Natural killer cell (primary cell): ENCODE data around the gene ADD1. TPM values are rescaled to one million over a fixed set of nuclear protein-coding genes. Genes with fewer than 3 reads are reported as not detected.

Source experiments
- ATAC-seq, 3 donors: fragments of 150-1000 bp in 2 of 3; fragments of 200-7000 bp in 1 of 3; cut with Tn5 transposase; 1 replicate in 1 of 3; 2 replicates in 2 of 3; pipeline ENCODE4 v1.10.0; 2021; ENCODE audit warnings: mild to moderate bottlenecking in 2 of 3, moderate library complexity in 2 of 3
- DNase-seq, 2 donors: peaks; one replicate each; pipeline versions ENCODE4 v3.0.0 to v3.0.0-alpha.2; 2013 to 2021; ENCODE audit warnings: mixed read lengths in 1 of 2
- H3K27ac ChIP-seq: one replicate; pipeline ENCODE4 v1.5.1; 2013; ENCODE audit warnings: mild to moderate bottlenecking, low read length
- H3K27me3 ChIP-seq: one replicate; pipeline ENCODE4 v1.6.1; 2013; ENCODE audit warnings: low read length; ENCODE audit not compliant: control insufficient read depth, insufficient read depth
- H3K36me3 ChIP-seq: one replicate; pipeline ENCODE4 v1.6.1; 2013; ENCODE audit warnings: low read length; ENCODE audit not compliant: control insufficient read depth, insufficient read depth
- H3K4me1 ChIP-seq: one replicate; pipeline ENCODE4 v1.6.1; 2013; ENCODE audit warnings: low read length; ENCODE audit not compliant: control insufficient read depth, insufficient read depth
- H3K4me3 ChIP-seq: one replicate; pipeline ENCODE4 v1.5.1; 2013; ENCODE audit warnings: low read length
- H3K9me3 ChIP-seq: one replicate; pipeline ENCODE4 v1.6.1; 2013; ENCODE audit warnings: low read length; ENCODE audit not compliant: control insufficient read depth, insufficient read depth
- H3K27ac Mint-ChIP-seq, 2 donors: one replicate each; pipeline ENCODE4 v1.8.0; 2022; ENCODE audit warnings: mild to moderate bottlenecking in 2 of 2, mixed read lengths in 2 of 2, moderate library complexity in 1 of 2
- H3K27me3 Mint-ChIP-seq, 2 donors: one replicate each; pipeline ENCODE4 v1.8.0; 2022; ENCODE audit warnings: low read depth in 2 of 2, mixed read lengths in 2 of 2
- H3K36me3 Mint-ChIP-seq: one replicate; pipeline ENCODE4 v1.8.0; 2022; ENCODE audit warnings: mixed read lengths
- H3K4me1 Mint-ChIP-seq, 2 donors: one replicate each; pipeline ENCODE4 v1.8.0; 2022; ENCODE audit warnings: mixed read lengths in 2 of 2
- H3K4me3 Mint-ChIP-seq: one replicate; pipeline ENCODE4 v1.8.0; 2022; ENCODE audit warnings: mild to moderate bottlenecking, moderate library complexity, mixed read lengths
- H3K9me3 Mint-ChIP-seq, 2 donors: one replicate each; pipeline ENCODE4 v1.8.0; 2022; ENCODE audit warnings: mixed read lengths in 2 of 2
- WGBS: methylation state at CpG from one replicate; pipeline ENCODE4 v1.1.7; 2013; ENCODE audit warnings: missing lambda C conversion rate; ENCODE audit not compliant: insufficient coverage; 5-methylcytosine and 5-hydroxymethylcytosine counted together
- intact Hi-C: fragments of 100-400 bp; cut with micrococcal nuclease; formaldehyde crosslinking; loops from one replicate; pipeline ENCODE4 v1.14.2; 2022
- total RNA-seq, 4 donors: library from RNA; stranded (reverse); fragments of 120-200 nt in 1 of 4; gene quantifications; one replicate each; pipeline versions ENCODE4 v1.2.3 to v1.2.4, GENCODE V29; 2013 to 2022
- TF ChIP-seq, protein P1 (sequence below): fragments of 200-600 bp; IDR thresholded peaks from one replicate; pipeline ENCODE4 v1.8.0; 2022; ENCODE audit warnings: antibody characterized with exemption

ADD1 gene
- total RNA-seq, 3 donors from 2014 or later (not counting 1 experiment from before 2014, with no cell fraction given) = 383 to 465 (median 452) TPM

GRCh38 chr4:2818351-2818939 lies 25.2 kb upstream of the ADD1 start:
- Histone ChIP-seq H3K27ac (peak overlapping the region; percentile 45), H3K4me3 (peak overlapping the region; percentile 28), H3K36me3 (peaks cover 48% of the 10 kb centered on the region), H3K4me1 (peaks cover 81% of the 10 kb centered on the region), H3K9me3 (no peaks in the 10 kb centered on the region), H3K27me3 (no peaks in the 10 kb centered on the region)
- Mint-ChIP-seq H3K4me1 (peaks cover 57 to 78% of the 10 kb centered on the region in 2 donors), H3K9me3 (no peaks in the 10 kb centered on the region), H3K36me3 (no peaks in the 10 kb centered on the region), H3K27ac (peak overlapping the region; percentile 82 to 89), H3K27me3 (no peaks in the 10 kb centered on the region), H3K4me3 (peak overlapping the region; percentile 85)
- intact Hi-C loops = loop anchor here (10.0 kb wide), 2 partner anchors 56 to 116 kb away; no protein-coding TSS in a partner anchor
- no peak for ATAC-seq
- DNase-seq = no peak
- TF ChIP-seq, protein P1, sequence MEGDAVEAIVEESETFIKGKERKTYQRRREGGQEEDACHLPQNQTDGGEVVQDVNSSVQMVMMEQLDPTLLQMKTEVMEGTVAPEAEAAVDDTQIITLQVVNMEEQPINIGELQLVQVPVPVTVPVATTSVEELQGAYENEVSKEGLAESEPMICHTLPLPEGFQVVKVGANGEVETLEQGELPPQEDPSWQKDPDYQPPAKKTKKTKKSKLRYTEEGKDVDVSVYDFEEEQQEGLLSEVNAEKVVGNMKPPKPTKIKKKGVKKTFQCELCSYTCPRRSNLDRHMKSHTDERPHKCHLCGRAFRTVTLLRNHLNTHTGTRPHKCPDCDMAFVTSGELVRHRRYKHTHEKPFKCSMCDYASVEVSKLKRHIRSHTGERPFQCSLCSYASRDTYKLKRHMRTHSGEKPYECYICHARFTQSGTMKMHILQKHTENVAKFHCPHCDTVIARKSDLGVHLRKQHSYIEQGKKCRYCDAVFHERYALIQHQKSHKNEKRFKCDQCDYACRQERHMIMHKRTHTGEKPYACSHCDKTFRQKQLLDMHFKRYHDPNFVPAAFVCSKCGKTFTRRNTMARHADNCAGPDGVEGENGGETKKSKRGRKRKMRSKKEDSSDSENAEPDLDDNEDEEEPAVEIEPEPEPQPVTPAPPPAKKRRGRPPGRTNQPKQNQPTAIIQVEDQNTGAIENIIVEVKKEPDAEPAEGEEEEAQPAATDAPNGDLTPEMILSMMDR = no peak
- 2% methylated on average over 54 of the region's 54 CpGs for whole genome bisulfite sequencing

- Mint-ChIP-seq H3K27ac (peak overlapping the region; percentile 82 to 89), H3K27me3 (no peaks in the 10 kb centered on the region), H3K36me3 (no peaks in the 10 kb centered on the region), H3K4me3 (peak overlapping the region; percentile 85), H3K4me1 (peaks cover 47 to 78% of the 10 kb centered on the region in 2 donors), H3K9me3 (no peaks in the 10 kb centered on the region)
- TF ChIP-seq, protein P1 = no peak
- H3K27me3 ChIP-seq = no peaks in the 10 kb centered on the region
- H3K36me3 ChIP-seq = peaks cover 55% of the 10 kb centered on the region
- H3K4me1 ChIP-seq = peaks cover 78% of the 10 kb centered on the region
- H3K27ac ChIP-seq = peak overlapping the region; percentile 48
- DNase-seq = no peak
- WGBS = 60% methylated on average over 5 of the region's 5 CpGs
- no peaks in the 10 kb centered on the region for H3K9me3 ChIP-seq
- intact Hi-C loops = loop anchor here (10.0 kb wide), 2 partner anchors 55 to 115 kb away; no protein-coding TSS in a partner anchor
- no peak overlapping the region for H3K4me3 ChIP-seq
- no peak for ATAC-seq
Measured at GRCh38 chr4:2819244-2820215, 24.1 kb upstream of the ADD1 start.

GRCh38 chr4:2820216-2820982 lies 23.2 kb upstream of the ADD1 start:
- intact Hi-C loops = no loop called here
- DNase-seq = no peak
- Mint-ChIP-seq H3K4me3 (peak overlapping the region; percentile 85), H3K27me3 (no peaks in the 10 kb centered on the region), H3K4me1 (peaks cover 42 to 77% of the 10 kb centered on the region in 2 donors), H3K27ac (peak overlapping the region; percentile 82 to 89), H3K36me3 (no peaks in the 10 kb centered on the region), H3K9me3 (no peaks in the 10 kb centered on the region)
- Histone ChIP-seq H3K4me1 (peaks cover 69% of the 10 kb centered on the region), H3K27me3 (no peaks in the 10 kb centered on the region), H3K36me3 (peaks cover 55% of the 10 kb centered on the region), H3K27ac (peak overlapping the region; percentile 48), H3K4me3 (no peak overlapping the region), H3K9me3 (no peaks in the 10 kb centered on the region)
- TF ChIP-seq, protein P1 = no peak
- WGBS = 87% methylated on average over 13 of the region's 13 CpGs
- ATAC-seq = no peak
